ENCODE data around the gene ST3GAL2.

ST3GAL2 gene

DNA sequence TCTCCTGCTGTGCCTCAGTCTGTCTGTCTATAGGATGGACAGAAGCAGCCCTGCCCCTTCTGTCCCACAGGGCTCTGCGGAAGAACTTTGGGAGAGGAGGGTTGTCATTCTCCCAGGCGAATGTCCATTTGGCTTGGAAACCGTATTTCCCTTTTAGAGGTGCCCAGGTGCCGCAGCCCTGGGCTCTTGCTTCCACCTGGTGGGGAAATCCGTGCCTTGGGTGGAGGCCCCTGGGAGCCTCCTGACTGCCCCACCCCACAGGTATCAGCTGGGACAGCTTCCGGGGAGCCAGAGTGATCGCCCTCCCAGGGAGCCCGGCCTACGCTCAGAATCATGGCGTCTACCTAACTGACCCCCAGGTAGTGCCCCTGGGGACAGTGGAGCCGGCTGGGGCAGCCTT, 28.2 kb upstream of the ST3GAL2 start:
- no peak overlapping the region for H3K27ac ChIP-seq (ENCODE audit: low read depth, low read length)
- H3K4me3 ChIP-seq (ENCODE audit: low read depth in 1 of 5, low read length in 5 of 5): no peak overlapping the region
- peaks cover 0 to 56% (median 30%) of the 10 kb centered on the region in 5 donors for H3K36me3 ChIP-seq (ENCODE audit: control insufficient read depth in 5 of 5, insufficient read depth in 5 of 5, low read length in 5 of 5)
- no peaks in the 10 kb centered on the region for H3K9me3 ChIP-seq (ENCODE audit: control insufficient read depth in 5 of 5, low read length in 5 of 5)
- H3K27me3 ChIP-seq (ENCODE audit: control insufficient read depth in 5 of 5, insufficient read depth in 4 of 5, low read length in 5 of 5): no peaks in the 10 kb centered on the region
- H3K9ac ChIP-seq (ENCODE audit: low read length in 5 of 5): no peak overlapping the region
- H3K4me1 ChIP-seq (ENCODE audit: control insufficient read depth in 5 of 5, insufficient read depth in 5 of 5, low read length in 5 of 5): no peaks in the 10 kb centered on the region

DNA sequence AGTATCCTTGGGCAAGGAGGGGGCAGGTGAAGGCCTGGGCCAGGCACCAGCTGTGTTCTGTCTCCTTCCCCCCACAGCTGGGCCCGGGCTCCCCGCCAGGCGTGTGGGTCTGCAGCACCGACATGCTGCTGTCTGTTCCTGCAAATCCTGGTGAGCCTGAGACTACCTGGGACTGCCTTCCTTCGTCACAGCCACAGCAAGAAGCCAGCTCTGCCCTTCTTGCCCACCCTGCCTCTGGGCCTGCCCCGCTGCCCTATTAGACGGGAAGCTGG, 27.8 kb upstream of the ST3GAL2 start:
- Histone ChIP-seq H3K27ac (ENCODE audit: low read depth, low read length) (no peak overlapping the region), H3K4me1 (ENCODE audit: control insufficient read depth in 5 of 5, insufficient read depth in 5 of 5, low read length in 5 of 5) (no peaks in the 10 kb centered on the region), H3K27me3 (ENCODE audit: control insufficient read depth in 5 of 5, insufficient read depth in 4 of 5, low read length in 5 of 5) (no peaks in the 10 kb centered on the region), H3K9ac (ENCODE audit: low read length in 5 of 5) (no peak overlapping the region), H3K4me3 (ENCODE audit: low read depth in 1 of 5, low read length in 5 of 5) (no peak overlapping the region), H3K36me3 (ENCODE audit: control insufficient read depth in 5 of 5, insufficient read depth in 5 of 5, low read length in 5 of 5) (peaks cover 0 to 55% (median 32%) of the 10 kb centered on the region in 5 donors), H3K9me3 (ENCODE audit: control insufficient read depth in 5 of 5, low read length in 5 of 5) (no peaks in the 10 kb centered on the region)

DNA sequence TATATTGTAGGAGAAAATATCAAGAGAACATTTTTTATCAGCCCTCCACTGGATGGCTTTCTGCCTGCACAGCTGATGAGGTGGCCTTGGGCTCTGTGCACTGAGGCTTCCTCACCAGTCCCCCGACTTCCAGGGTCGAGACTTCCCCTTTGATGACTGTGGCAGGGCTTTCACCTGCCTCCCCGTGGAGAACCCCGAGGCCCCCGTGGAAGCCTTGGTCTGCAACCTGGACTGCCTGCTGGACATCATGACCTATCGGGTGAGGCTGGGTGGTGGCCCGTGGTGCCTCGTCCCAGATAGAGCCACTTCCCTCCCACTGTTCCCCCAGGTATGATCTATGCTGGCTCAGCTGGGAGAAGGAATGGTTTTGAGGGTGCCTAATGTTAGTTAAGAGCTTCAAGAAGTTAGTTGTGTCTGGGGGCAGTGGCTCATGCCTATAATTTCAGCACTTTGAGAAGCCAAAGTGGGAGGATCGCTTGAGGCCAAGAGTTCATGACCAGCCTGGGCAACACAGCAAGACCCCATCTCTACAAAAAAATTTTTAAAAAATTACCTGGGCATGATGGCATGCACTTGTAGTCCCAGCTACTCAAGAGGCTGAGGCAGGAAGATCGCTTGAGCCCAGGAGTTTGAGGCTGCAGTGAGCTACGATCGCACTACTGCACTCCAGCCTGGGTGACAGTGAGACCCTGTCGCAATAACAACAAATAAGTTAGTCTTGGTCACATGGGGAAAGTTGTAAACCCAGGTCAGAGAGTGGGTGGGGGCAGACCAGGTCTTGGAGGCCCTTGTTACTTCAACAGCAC, 27.3 kb upstream of the ST3GAL2 start:
- Histone ChIP-seq H3K9me3 (ENCODE audit: control insufficient read depth in 5 of 5, low read length in 5 of 5) (no peaks in the 10 kb centered on the region), H3K27me3 (ENCODE audit: control insufficient read depth in 5 of 5, insufficient read depth in 4 of 5, low read length in 5 of 5) (no peaks in the 10 kb centered on the region), H3K36me3 (ENCODE audit: control insufficient read depth in 5 of 5, insufficient read depth in 5 of 5, low read length in 5 of 5) (peaks cover 0 to 56% (median 32%) of the 10 kb centered on the region in 5 donors)

GRCh38 chr16:70463235-70463634, 24.3 kb upstream of the ST3GAL2 start:
- H3K36me3 ChIP-seq (ENCODE audit: control insufficient read depth in 5 of 5, insufficient read depth in 5 of 5, low read length in 5 of 5): peaks cover 0 to 42% (median 29%) of the 10 kb centered on the region in 5 donors
- peaks cover 0 to 12% (median 0%) of the 10 kb centered on the region in 5 donors for H3K4me1 ChIP-seq (ENCODE audit: control insufficient read depth in 5 of 5, insufficient read depth in 5 of 5, low read length in 5 of 5)
- no peaks in the 10 kb centered on the region for H3K27me3 ChIP-seq (ENCODE audit: control insufficient read depth in 5 of 5, insufficient read depth in 4 of 5, low read length in 5 of 5)
- no peak overlapping the region for H3K27ac ChIP-seq (ENCODE audit: low read depth, low read length)
- no peaks in the 10 kb centered on the region for H3K9me3 ChIP-seq (ENCODE audit: control insufficient read depth in 5 of 5, low read length in 5 of 5)
- H3K9ac ChIP-seq (ENCODE audit: low read length in 5 of 5): no peak overlapping the region
- H3K4me3 ChIP-seq (ENCODE audit: low read depth in 1 of 5, low read length in 5 of 5): no peak overlapping the region

More for the DNA sequence above, 27.3 kb upstream of the ST3GAL2 start:
- no peak overlapping the region for H3K4me3 ChIP-seq (ENCODE audit: low read depth in 1 of 5, low read length in 5 of 5)
- H3K4me1 ChIP-seq (ENCODE audit: control insufficient read depth in 5 of 5, insufficient read depth in 5 of 5, low read length in 5 of 5): peaks cover 0 to 5% (median 0%) of the 10 kb centered on the region in 5 donors
- H3K9ac ChIP-seq (ENCODE audit: low read length in 5 of 5): no peak overlapping the region
- no peak overlapping the region for H3K27ac ChIP-seq (ENCODE audit: low read depth, low read length)

- Histone ChIP-seq H3K4me1 (ENCODE audit: control insufficient read depth in 5 of 5, insufficient read depth in 5 of 5, low read length in 5 of 5) (peaks cover 0 to 15% (median 0%) of the 10 kb centered on the region in 5 donors), H3K27me3 (ENCODE audit: control insufficient read depth in 5 of 5, insufficient read depth in 4 of 5, low read length in 5 of 5) (no peaks in the 10 kb centered on the region), H3K9ac (ENCODE audit: low read length in 5 of 5) (no peak overlapping the region), H3K36me3 (ENCODE audit: control insufficient read depth in 5 of 5, insufficient read depth in 5 of 5, low read length in 5 of 5) (peaks cover 0 to 25% (median 18%) of the 10 kb centered on the region in 5 donors), H3K9me3 (ENCODE audit: control insufficient read depth in 5 of 5, low read length in 5 of 5) (no peaks in the 10 kb centered on the region), H3K4me3 (ENCODE audit: low read depth in 1 of 5, low read length in 5 of 5) (no peak overlapping the region), H3K27ac (ENCODE audit: low read depth, low read length) (no peak overlapping the region)
Measured at GRCh38 chr16:70460737-70461261, 21.9 kb upstream of the ST3GAL2 start.

DNA sequence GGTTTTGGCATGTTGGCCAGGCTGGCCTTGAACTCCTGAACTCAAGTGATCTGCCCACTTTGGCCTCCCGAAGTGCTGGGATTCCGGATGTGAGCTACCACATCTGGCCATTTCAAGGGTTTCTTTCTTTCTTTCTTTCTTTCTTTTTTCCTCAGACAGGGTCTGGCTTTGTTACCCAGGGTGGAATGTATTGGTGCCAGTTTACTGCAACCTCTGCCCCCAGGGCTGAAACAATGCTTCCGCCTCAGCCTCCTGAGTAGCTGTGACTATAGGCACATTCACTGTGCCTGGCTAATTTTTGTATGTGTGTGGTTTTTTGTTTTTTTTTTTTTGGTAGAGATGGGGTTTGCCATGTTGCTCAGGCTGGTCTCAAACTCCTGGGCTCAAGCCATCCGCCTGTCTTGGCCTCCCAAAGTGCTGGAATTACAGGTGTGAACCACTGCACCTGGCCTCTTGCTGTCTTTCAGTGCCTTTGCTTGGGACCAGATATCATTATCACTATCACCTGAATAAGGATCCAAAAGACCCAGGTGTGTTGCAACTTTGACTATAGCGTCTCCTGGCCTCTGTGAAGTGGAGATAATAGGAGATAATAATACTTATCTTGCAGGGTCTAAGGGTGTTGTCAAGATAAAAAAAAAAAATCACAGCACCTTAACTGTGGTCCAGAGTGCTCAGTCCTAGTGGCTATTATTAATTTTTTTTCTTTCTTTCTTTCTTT, 18.7 kb upstream of the ST3GAL2 start:
- Histone ChIP-seq H3K27me3 (ENCODE audit: control insufficient read depth in 5 of 5, insufficient read depth in 4 of 5, low read length in 5 of 5) (no peaks in the 10 kb centered on the region), H3K4me3 (ENCODE audit: low read depth in 1 of 5, low read length in 5 of 5) (no peak overlapping the region), H3K36me3 (ENCODE audit: control insufficient read depth in 5 of 5, insufficient read depth in 5 of 5, low read length in 5 of 5) (peaks cover 0 to 2% (median 0%) of the 10 kb centered on the region in 5 donors), H3K27ac (ENCODE audit: low read depth, low read length) (no peak overlapping the region), H3K9me3 (ENCODE audit: control insufficient read depth in 5 of 5, low read length in 5 of 5) (no peaks in the 10 kb centered on the region), H3K4me1 (ENCODE audit: control insufficient read depth in 5 of 5, insufficient read depth in 5 of 5, low read length in 5 of 5) (peaks cover 0 to 28% (median 15%) of the 10 kb centered on the region in 5 donors), H3K9ac (ENCODE audit: low read length in 5 of 5) (no peak overlapping the region)

DNA sequence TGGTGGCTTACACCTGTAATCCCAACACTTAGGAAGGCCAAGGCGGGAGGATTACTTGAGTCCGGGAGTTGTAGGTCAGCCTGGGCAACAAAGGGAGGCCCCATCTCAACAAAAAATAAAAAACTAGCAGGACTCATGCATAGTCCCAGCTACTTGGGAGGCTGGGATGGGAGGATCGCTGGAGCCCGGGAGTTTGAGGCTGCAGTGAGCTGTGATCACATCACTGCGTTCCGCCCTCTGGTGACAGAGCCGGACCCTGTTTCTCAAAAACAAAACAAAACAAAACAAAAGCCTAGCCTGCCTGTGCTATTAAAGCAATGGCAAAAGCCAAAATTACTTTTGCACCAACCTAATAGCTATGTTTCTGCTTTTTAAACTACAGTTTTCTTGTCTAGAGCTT, 17.0 kb upstream of the ST3GAL2 start:
- Histone ChIP-seq H3K9me3 (ENCODE audit: control insufficient read depth in 5 of 5, low read length in 5 of 5) (no peaks in the 10 kb centered on the region), H3K27ac (ENCODE audit: low read depth, low read length) (no peak overlapping the region), H3K9ac (ENCODE audit: low read length in 5 of 5) (no peak overlapping the region), H3K4me1 (ENCODE audit: control insufficient read depth in 5 of 5, insufficient read depth in 5 of 5, low read length in 5 of 5) (peaks cover 0 to 21% (median 15%) of the 10 kb centered on the region in 5 donors), H3K4me3 (ENCODE audit: low read depth in 1 of 5, low read length in 5 of 5) (no peak overlapping the region), H3K36me3 (ENCODE audit: control insufficient read depth in 5 of 5, insufficient read depth in 5 of 5, low read length in 5 of 5) (no peaks in the 10 kb centered on the region), H3K27me3 (ENCODE audit: control insufficient read depth in 5 of 5, insufficient read depth in 4 of 5, low read length in 5 of 5) (no peaks in the 10 kb centered on the region)

- Histone ChIP-seq H3K9ac (ENCODE audit: low read length in 5 of 5) (peak within 1 kb of the TSS; percentile 63 to 98 (median 95)), H3K36me3 (ENCODE audit: control insufficient read depth in 5 of 5, insufficient read depth in 5 of 5, low read length in 5 of 5) (no peaks in the 10 kb centered on the region), H3K27ac (ENCODE audit: low read depth, low read length) (peak within 1 kb of the TSS; percentile 96), H3K9me3 (ENCODE audit: control insufficient read depth in 5 of 5, low read length in 5 of 5) (no peaks in the 10 kb centered on the region), H3K4me1 (ENCODE audit: control insufficient read depth in 5 of 5, insufficient read depth in 5 of 5, low read length in 5 of 5) (peaks cover 0 to 16% (median 15%) of the 10 kb centered on the region in 5 donors), H3K27me3 (ENCODE audit: control insufficient read depth in 5 of 5, insufficient read depth in 4 of 5, low read length in 5 of 5) (no peaks in the 10 kb centered on the region), H3K4me3 (ENCODE audit: low read depth in 1 of 5, low read length in 5 of 5) (peak within 1 kb of the TSS; percentile 83 to 92 (median 85))
Measured at GRCh38 chr16:70454222-70455034, 15.5 kb upstream of the ST3GAL2 start, which contains the start of gene FCSK. Gene FCSK (plus strand): TSS chr16:70454595. CDS start chr16:70463191, 8,596 bp downstream.

DNA sequence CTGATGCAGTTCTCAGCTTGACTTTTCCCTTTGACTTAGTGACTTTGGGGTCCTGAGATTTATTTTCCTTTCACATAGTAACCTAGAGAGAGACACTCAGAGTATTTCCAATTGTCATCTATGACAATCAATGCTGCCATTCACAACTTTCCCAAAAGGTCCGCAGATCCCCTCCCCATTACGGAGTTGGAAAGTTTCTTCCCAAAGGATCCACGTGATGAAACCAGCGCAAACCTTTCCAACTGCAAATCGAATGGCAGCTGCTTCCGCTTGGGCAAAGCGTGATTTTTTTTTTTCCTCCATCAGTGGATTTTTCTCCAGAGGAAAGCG, 15.0 kb upstream of the ST3GAL2 start:
- Histone ChIP-seq H3K27ac (ENCODE audit: low read depth, low read length) (peak overlapping the region; percentile 96), H3K36me3 (ENCODE audit: control insufficient read depth in 5 of 5, insufficient read depth in 5 of 5, low read length in 5 of 5) (no peaks in the 10 kb centered on the region), H3K4me1 (ENCODE audit: control insufficient read depth in 5 of 5, insufficient read depth in 5 of 5, low read length in 5 of 5) (peaks cover 0 to 16% (median 15%) of the 10 kb centered on the region in 5 donors), H3K4me3 (ENCODE audit: low read depth in 1 of 5, low read length in 5 of 5) (peak overlapping the region; percentile 83 to 92 (median 85)), H3K9ac (ENCODE audit: low read length in 5 of 5) (peak overlapping the region; percentile 63 to 98 (median 88)), H3K9me3 (ENCODE audit: control insufficient read depth in 5 of 5, low read length in 5 of 5) (no peaks in the 10 kb centered on the region), H3K27me3 (ENCODE audit: control insufficient read depth in 5 of 5, insufficient read depth in 4 of 5, low read length in 5 of 5) (no peaks in the 10 kb centered on the region)
